Measurements from ENCODE around the gene HOXB5. TPM values are rescaled to one million over a fixed set of nuclear protein-coding genes. Genes with fewer than 3 reads are reported as not detected.

HOXB5 gene
- total RNA-seq, 1 donor from 2014 or later: not detected

DNA sequence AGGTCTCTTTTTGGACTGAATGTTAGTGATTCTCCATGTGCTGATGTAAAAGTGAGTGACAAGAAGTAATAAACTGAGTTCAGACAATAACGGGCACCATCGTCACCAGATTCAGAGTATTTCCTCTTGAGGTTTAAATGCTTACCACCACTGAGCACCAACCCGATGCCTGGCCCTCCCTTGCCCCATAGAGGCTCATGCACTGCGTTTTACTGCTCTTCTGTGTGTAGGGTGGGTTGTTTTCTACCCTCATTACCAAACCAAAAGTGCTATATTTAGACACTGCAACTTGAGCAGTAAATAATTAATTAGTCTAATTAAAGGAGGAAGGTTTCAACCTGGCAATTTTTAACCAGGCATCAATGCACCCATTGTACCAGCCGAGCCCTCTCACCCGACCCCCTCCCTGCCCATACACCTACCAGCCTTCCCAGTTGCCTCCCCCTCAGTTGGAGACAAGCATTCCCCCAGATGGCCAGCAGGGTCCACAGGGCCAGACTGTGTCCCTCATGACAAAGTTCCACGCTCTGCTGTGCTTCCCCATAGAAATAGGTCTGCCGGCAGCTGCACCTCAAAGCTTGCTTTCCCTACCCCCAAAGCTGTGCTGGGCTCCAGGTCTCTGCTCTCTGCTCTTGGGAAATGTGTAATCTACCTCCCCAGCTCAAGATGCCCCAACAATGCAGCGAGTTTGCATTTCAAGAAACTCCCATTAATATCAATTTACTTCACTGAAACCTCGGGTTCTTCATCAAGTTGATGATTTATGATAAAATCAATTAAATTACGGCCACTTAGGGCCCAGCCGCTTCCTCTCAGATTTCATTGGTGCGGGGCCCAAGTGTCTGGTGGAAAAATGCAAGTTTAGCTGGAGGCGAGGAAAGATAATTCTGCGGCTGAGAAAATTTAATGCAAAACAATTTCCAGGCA, 31.4 kb downstream of the HOXB5 start:
- Histone ChIP-seq H4K20me1 (ENCODE audit: insufficient read depth, low read length) (peaks cover 9% of the 10 kb centered on the region), H3K9me3 (ENCODE audit: insufficient read depth, low read depth, low read length) (no peaks in the 10 kb centered on the region), H3K9ac (ENCODE audit: low read length) (peak overlapping the region; percentile 79), H3K79me2 (ENCODE audit: insufficient read depth, low read length) (peaks cover 95% of the 10 kb centered on the region), H3K4me2 (ENCODE audit: low read length) (peak overlapping the region; percentile 83), H3K27me3 (ENCODE audit: insufficient read depth, low read length) (peaks cover 84% of the 10 kb centered on the region), H3K27ac (ENCODE audit: low read depth, low read length) (peak overlapping the region; percentile 57), H3K36me3 (ENCODE audit: insufficient read depth, low read length) (no peaks in the 10 kb centered on the region), H3K4me3 (ENCODE audit: insufficient read depth, low read depth, low read length) (peak overlapping the region; percentile 58), H2AFZ (ENCODE audit: low read depth, low read length) (no peak overlapping the region), H3K4me1 (ENCODE audit: insufficient read depth, low read length) (peaks cover 38% of the 10 kb centered on the region)
- peaks cover 18% of the 10 kb centered on the region for H3K9me3 Mint-ChIP-seq (ENCODE audit: unreplicated experiment)
- H3K27me3 Mint-ChIP-seq (ENCODE audit: low read depth, unreplicated experiment): peaks cover 68% of the 10 kb centered on the region
- FAIRE-seq (no peak), DNase-seq (ENCODE audit: low read depth) (no peak)
- TF ChIP-seq, protein P1, sequence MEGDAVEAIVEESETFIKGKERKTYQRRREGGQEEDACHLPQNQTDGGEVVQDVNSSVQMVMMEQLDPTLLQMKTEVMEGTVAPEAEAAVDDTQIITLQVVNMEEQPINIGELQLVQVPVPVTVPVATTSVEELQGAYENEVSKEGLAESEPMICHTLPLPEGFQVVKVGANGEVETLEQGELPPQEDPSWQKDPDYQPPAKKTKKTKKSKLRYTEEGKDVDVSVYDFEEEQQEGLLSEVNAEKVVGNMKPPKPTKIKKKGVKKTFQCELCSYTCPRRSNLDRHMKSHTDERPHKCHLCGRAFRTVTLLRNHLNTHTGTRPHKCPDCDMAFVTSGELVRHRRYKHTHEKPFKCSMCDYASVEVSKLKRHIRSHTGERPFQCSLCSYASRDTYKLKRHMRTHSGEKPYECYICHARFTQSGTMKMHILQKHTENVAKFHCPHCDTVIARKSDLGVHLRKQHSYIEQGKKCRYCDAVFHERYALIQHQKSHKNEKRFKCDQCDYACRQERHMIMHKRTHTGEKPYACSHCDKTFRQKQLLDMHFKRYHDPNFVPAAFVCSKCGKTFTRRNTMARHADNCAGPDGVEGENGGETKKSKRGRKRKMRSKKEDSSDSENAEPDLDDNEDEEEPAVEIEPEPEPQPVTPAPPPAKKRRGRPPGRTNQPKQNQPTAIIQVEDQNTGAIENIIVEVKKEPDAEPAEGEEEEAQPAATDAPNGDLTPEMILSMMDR (IDR thresholded peaks at IDR 0.05; ENCODE audit: insufficient read depth, low read depth, low read length): peak; percentile 18
- TF ChIP-seq EZH2 (IDR thresholded peaks at IDR 0.05; ENCODE audit: insufficient read depth, low read length): peak; percentile 65
- no peak overlapping the region for H3K27ac Mint-ChIP-seq (ENCODE audit: unreplicated experiment)
- H3K4me3 Mint-ChIP-seq (ENCODE audit: unreplicated experiment): no peak overlapping the region
- no peaks in the 10 kb centered on the region for H3K4me1 Mint-ChIP-seq (ENCODE audit: low read depth, unreplicated experiment)
- H3K36me3 Mint-ChIP-seq (ENCODE audit: low read depth, unreplicated experiment): peaks cover 2% of the 10 kb centered on the region

DNA sequence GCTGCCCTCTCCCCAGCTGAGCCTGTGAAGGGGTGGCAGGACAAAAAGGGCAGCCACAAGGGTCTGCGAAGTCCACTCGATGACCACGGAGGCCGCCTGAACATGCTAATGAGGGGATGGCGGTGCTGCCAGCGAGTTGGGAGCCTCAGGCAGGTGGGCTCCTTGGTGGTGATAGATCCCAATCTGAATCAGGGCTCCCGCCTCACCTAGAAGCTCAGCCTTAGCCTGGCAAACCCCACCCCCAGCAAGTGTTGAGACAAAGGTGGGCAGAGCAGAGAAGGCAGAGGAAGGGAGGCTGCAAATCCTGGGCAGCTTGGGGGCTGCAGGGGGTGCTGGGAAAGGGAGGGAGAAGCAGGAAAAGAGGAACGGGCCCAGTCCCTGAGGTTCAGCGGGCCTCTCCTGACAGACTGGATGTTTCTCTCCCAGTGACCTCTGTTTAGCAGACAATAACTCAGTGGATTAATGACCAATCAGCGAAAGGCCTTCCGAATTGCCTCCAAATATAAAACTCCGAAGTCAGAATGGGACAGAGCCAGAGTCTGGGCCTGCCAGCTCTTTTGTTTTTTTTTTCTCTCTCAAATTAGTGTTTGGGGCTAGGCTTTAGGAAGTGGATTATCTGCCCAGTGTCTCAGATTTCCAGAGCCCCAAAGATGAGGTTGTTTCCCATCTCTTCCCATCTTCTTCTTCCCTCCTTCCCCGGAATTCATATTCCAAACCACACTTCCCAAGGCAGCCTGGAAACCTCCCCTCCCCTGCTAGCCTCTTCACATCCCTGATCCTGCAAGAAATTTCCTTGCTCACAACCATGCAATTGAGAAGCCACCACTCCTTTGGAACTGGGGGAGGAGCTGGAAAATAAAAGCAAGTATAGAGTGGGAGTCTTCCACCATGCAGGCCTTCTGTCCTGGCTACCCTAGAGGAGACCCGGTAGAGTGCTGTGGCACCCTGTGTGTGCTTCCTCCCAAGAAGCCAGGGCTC, 33.5 kb downstream of the HOXB5 start:
- Histone ChIP-seq H4K20me1 (ENCODE audit: insufficient read depth, low read length) (peaks cover 9% of the 10 kb centered on the region), H3K36me3 (ENCODE audit: insufficient read depth, low read length) (no peaks in the 10 kb centered on the region), H3K27ac (ENCODE audit: low read depth, low read length) (peak overlapping the region; percentile 61), H3K4me2 (ENCODE audit: low read length) (peak overlapping the region; percentile 88), H3K4me1 (ENCODE audit: insufficient read depth, low read length) (peaks cover 51% of the 10 kb centered on the region), H3K9me3 (ENCODE audit: insufficient read depth, low read depth, low read length) (no peaks in the 10 kb centered on the region), H3K4me3 (ENCODE audit: insufficient read depth, low read depth, low read length) (no peak overlapping the region), H2AFZ (ENCODE audit: low read depth, low read length) (no peak overlapping the region), H3K9ac (ENCODE audit: low read length) (peak overlapping the region; percentile 83), H3K27me3 (ENCODE audit: insufficient read depth, low read length) (peaks cover 79% of the 10 kb centered on the region), H3K79me2 (ENCODE audit: insufficient read depth, low read length) (peaks cover 93% of the 10 kb centered on the region)
- TF ChIP-seq, protein P1 (IDR thresholded peaks at IDR 0.05; ENCODE audit: insufficient read depth, low read depth, low read length): no peak
- peak; percentile 47 for TF ChIP-seq EZH2 (IDR thresholded peaks at IDR 0.05; ENCODE audit: insufficient read depth, low read length)
- Mint-ChIP-seq H3K27me3 (ENCODE audit: low read depth, unreplicated experiment) (peaks cover 86% of the 10 kb centered on the region), H3K27ac (ENCODE audit: unreplicated experiment) (no peak overlapping the region), H3K4me1 (ENCODE audit: low read depth, unreplicated experiment) (peaks cover 2% of the 10 kb centered on the region), H3K4me3 (ENCODE audit: unreplicated experiment) (no peak overlapping the region), H3K9me3 (ENCODE audit: unreplicated experiment) (peaks cover 18% of the 10 kb centered on the region), H3K36me3 (ENCODE audit: low read depth, unreplicated experiment) (peaks cover 2% of the 10 kb centered on the region)
- DNase-seq (ENCODE audit: low read depth): no peak
- no peak for FAIRE-seq
